ENCODE results near the gene GRK2. TPM values are rescaled to one million over a fixed set of nuclear protein-coding genes. Genes with fewer than 3 reads are reported as not detected.

GRK2 gene
- total and polyA plus RNA-seq, 2 of the 8 experiments (the other 6 are each of a cell fraction or from before 2014, with no cell fraction given), result 47.3 to 49.7 TPM

- TF ChIP-seq POLR2A (IDR thresholded peaks at IDR 0.05; ENCODE audit: control extremely low read depth in 1 of 2, low read depth in 2 of 2, low read length in 2 of 2) (peak in 1 of 2 experiments; percentile 61; a peak in 1 of 3 replicates), PHF8 (conservative IDR thresholded peaks at IDR 0.05; ENCODE audit: low read depth, low read length) (peak; percentile 60), KDM1A (IDR thresholded peaks at IDR 0.05; ENCODE audit: borderline replicate concordance, low read length) (no peak), SRF (IDR thresholded peaks at IDR 0.05; ENCODE audit: low read depth, low read length) (no peak), SP4 (IDR thresholded peaks at IDR 0.05; ENCODE audit: low read length) (peak; percentile 65; the same call in 1 of the 2 replicates), KDM4A (IDR thresholded peaks at IDR 0.05; ENCODE audit: low read depth, low read length, severe bottlenecking) (peak; percentile 35), BACH1 (IDR thresholded peaks at IDR 0.05; ENCODE audit: low read length) (peak; percentile 32; the same call in 1 of the 2 replicates), POLR2AphosphoS5 (IDR thresholded peaks at IDR 0.05; ENCODE audit: low read depth, low read length) (0 out of 2 replicates have a peak, but pooled peaks have one; percentile 49), CTCF (IDR thresholded peaks at IDR 0.05; ENCODE audit: control extremely low read depth in 1 of 3, insufficient read depth in 1 of 3, low read depth in 1 of 3, low read length in 3 of 3) (peak in 2 of 3 experiments; percentile 52 to 79; a peak in 3 of 4 replicates), CEBPB (IDR thresholded peaks at IDR 0.05; ENCODE audit: low read depth, low read length) (peak; percentile 89), BRCA1 (IDR thresholded peaks at IDR 0.05; ENCODE audit: low read depth, low read length) (no peak), E2F6 (IDR thresholded peaks at IDR 0.05) (peak; percentile 72), NRF1 (IDR thresholded peaks at IDR 0.05; ENCODE audit: low read depth, low read length) (peak; percentile 50), HDAC2 (IDR thresholded peaks at IDR 0.05; ENCODE audit: borderline replicate concordance in 1 of 2, low read depth in 2 of 2, low read length in 2 of 2) (0 out of 4 replicates have a peak, but pooled peaks of 1 of the 2 experiments have one; percentile 58), SIN3A (conservative IDR thresholded peaks at IDR 0.05 in 1 of 2, IDR thresholded peaks at IDR 0.05 in 1 of 2; ENCODE audit: low read depth in 1 of 2, low read length in 2 of 2) (peak; percentile 18 to 54; a peak in 3 of 4 replicates), TAF1 (IDR thresholded peaks at IDR 0.05; ENCODE audit: low read depth, low read length) (peak; percentile 67), TAF7 (optimal IDR thresholded peaks at IDR 0.05; ENCODE audit: borderline replicate concordance, low read depth, low read length) (peak; percentile 51), RBBP5 (IDR thresholded peaks at IDR 0.05; ENCODE audit: borderline replicate concordance, low read depth, low read length) (peak; percentile 96)
Observed at GRCh38 chr11:67288452-67289225, 22.4 kb downstream of the GRK2 start (continued).

Data from H1 (cell line).